K562 (cell line): ENCODE measurements around the gene R3HDM2. TPM values are rescaled to one million over a fixed set of nuclear protein-coding genes. Genes with fewer than 3 reads are reported as not detected.

Experiments
- BRCA1 ChIP-seq, 2 experiments: fragments of 450-650 bp in 1 of 2; sonication (generic) in 1 of 2; formaldehyde crosslinking in 1 of 2; IDR thresholded peaks; 2 replicates each; pipeline versions ENCODE4 v1.5.0 to v1.6.1; 2017 to 2020; ENCODE audit warnings: mild to moderate bottlenecking in 1 of 2, missing genetic modification reagents in 1 of 2
- ETV6 ChIP-seq, 3 experiments: fragments of 150-350 bp in 1 of 3; sonication (generic) in 1 of 3; formaldehyde crosslinking in 1 of 3; IDR thresholded peaks; 2 replicates each; pipeline versions ENCODE4 v1.6.1 to v1.8.0; 2014 to 2022; ENCODE audit warnings: borderline replicate concordance in 2 of 3, low read depth in 2 of 3, antibody characterized with exemption in 1 of 3, low read length in 1 of 3, mild to moderate bottlenecking in 1 of 3, missing genetic modification reagents in 1 of 3
- RBM22 ChIP-seq: fragments of 200-400 bp; formaldehyde crosslinking; IDR thresholded peaks from 2 replicates; pipeline ENCODE4 v1.6.1; 2018; ENCODE audit warnings: low read length, low read depth; ENCODE audit not compliant: poor library complexity, severe bottlenecking
- ZBTB40 ChIP-seq, 2 experiments: fragments of 450-650 bp in 1 of 2; sonication (generic) in 1 of 2; formaldehyde crosslinking in 1 of 2; IDR thresholded peaks; 2 replicates each; pipeline versions ENCODE4 v1.7.1 to v1.9.0; 2016 to 2022; ENCODE audit warnings: inconsistent platforms in 1 of 2, mild to moderate bottlenecking in 1 of 2, missing genetic modification reagents in 1 of 2
- ZBTB7A ChIP-seq: IDR thresholded peaks from 2 replicates; pipeline ENCODE4 v1.6.1; 2011; ENCODE audit warnings: low read depth, mild to moderate bottlenecking, low read length, moderate library complexity, borderline replicate concordance; ENCODE audit not compliant: control insufficient read depth
- ZNF263 ChIP-seq: sonication (generic); formaldehyde crosslinking; IDR thresholded peaks from 2 replicates; pipeline ENCODE4 v1.8.0; 2022; ENCODE audit warnings: mild to moderate bottlenecking, missing genetic modification reagents, borderline replicate concordance
- ZNF740 ChIP-seq, 3 experiments: fragments of 200-800 bp in 1 of 3; sonication (Bioruptor generic) in 1 of 3; sonication (generic) in 1 of 3; formaldehyde crosslinking in 1 of 3; IDR thresholded peaks; 2 replicates each; pipeline versions ENCODE4 v1.6.1 to v1.8.0; 2016 to 2022; ENCODE audit warnings: mild to moderate bottlenecking in 2 of 3, missing compliant biosample characterization in 2 of 3, missing genetic modification characterization in 2 of 3, missing genetic modification reagents in 1 of 3
- polyA plus RNA-seq, 8 experiments: library from polyadenylated mRNA; depleted of rRNA in 4 of 8; stranded (reverse) in 5 of 8; unstranded in 3 of 8; fragments of >200 nt; fragmentation: Nextera tagmentation in 2 of 8; fragmentation: Illumina TruSeq in 1 of 8; extraction: Ambion mirVana in 2 of 8; extraction: Trizol in 1 of 8; gene quantifications; 2 replicates each; pipeline versions ENCODE4 v1.2.1 to v1.2.3, GENCODE V29; 2011 to 2014; ENCODE audit warnings: inconsistent platforms in 1 of 8, missing spikeins in 1 of 8
- total RNA-seq, 7 experiments: library from RNA; depleted of rRNA in 6 of 7; stranded (reverse); fragments of >200 nt in 6 of 7; fragmentation: Illumina TruSeq in 2 of 7; extraction: Trizol in 2 of 7; gene quantifications; 2 replicates each; pipeline versions ENCODE4 v1.2.1 to v1.2.3, GENCODE V29; 2011 to 2021; ENCODE audit warnings: low replicate concordance in 1 of 7

Gene R3HDM2
- total and polyA plus RNA-seq, 9 of the 15 experiments (the other 6 are each of a cell fraction or from before 2014, with no cell fraction given), result 3.3 to 18.8 (median 9.0) TPM

- TF ChIP-seq ETV6 (IDR thresholded peaks at IDR 0.05; ENCODE audit: borderline replicate concordance in 1 of 2, low read depth in 2 of 2, low read length in 1 of 2), result no peak
- 0 out of 2 replicates have a peak, but pooled peaks have one; percentile 25 for TF ChIP-seq ETV6 (CRISPR knock-in tag; IDR thresholded peaks at IDR 0.05; ENCODE audit: borderline replicate concordance)
- TF ChIP-seq RBM22, result peak; percentile 49
- TF ChIP-seq ZNF740 (CRISPR knock-in tag; IDR thresholded peaks at IDR 0.05), result peak; percentile 92
- peak in 1 of 2 experiments; percentile 72; a peak in 2 of 4 replicates for TF ChIP-seq ZNF740 (tag; IDR thresholded peaks at IDR 0.05)
- no peak for TF ChIP-seq BRCA1 (IDR thresholded peaks at IDR 0.05)
- 0 out of 2 replicates have a peak, but pooled peaks have one; percentile 27 for TF ChIP-seq BRCA1 (CRISPR knock-in tag; IDR thresholded peaks at IDR 0.05)
- TF ChIP-seq ZNF263 (CRISPR knock-in tag), result 0 out of 2 replicates have a peak, but pooled peaks have one; percentile 2
- peak; percentile 45; the same call in 1 of the 2 replicates for TF ChIP-seq ZBTB7A
- TF ChIP-seq ZBTB40 (IDR thresholded peaks at IDR 0.05), result peak; percentile 44; the same call in 1 of the 2 replicates
- no peak for TF ChIP-seq ZBTB40 (CRISPR knock-in tag; IDR thresholded peaks at IDR 0.05)
Measured at GRCh38 chr12:57237932-57238853, 192.7 kb downstream of the R3HDM2 start (continued).
